ENCODE measurements around the gene PGAP3. TPM values are rescaled to one million over a fixed set of nuclear protein-coding genes. Genes with fewer than 3 reads are reported as not detected.
A peak's percentile ranks its signal among the peaks of the same experiment; 100 is the strongest.

PGAP3 gene
- polyA plus RNA-seq, 3 donors = 8.3 to 19.3 (median 9.2) TPM

DNA sequence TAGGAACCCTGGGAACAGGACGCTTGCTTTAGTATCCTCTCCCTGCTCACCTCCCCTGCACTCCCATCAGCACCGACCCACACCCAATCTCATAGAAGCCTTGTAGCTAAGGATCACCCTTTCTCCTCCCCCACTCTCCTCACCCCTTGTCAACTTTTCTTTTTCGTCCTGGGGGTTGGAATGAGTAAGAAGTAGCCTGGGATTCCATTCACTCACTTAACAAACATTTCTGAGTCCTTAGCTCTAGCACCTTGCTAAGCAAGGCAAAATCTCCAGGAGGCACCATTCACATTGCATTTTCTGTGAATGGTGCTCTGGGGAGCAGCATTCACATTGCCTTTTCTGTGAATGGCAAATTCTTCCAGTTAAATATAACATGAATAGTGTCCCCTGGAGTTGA is 1.1 kb upstream of the PGAP3 start:
- H3K4me3 Mint-ChIP-seq = peak overlapping the region; percentile 94 to 97
- Histone ChIP-seq H3K27me3 (ENCODE audit: control insufficient read depth in 2 of 2, insufficient read depth in 2 of 2, low read length in 2 of 2) (no peaks in the 10 kb centered on the region), H3K9me3 (replicated peaks in 1 of 2; ENCODE audit: control insufficient read depth in 1 of 2, insufficient read depth in 1 of 2, low read length in 2 of 2) (no peaks in the 10 kb centered on the region), H3K27ac (ENCODE audit: low read depth in 1 of 2, low read length in 2 of 2) (no peak overlapping the region), H2AFZ (ENCODE audit: insufficient read depth, low read depth, low read length, poor library complexity, severe bottlenecking) (peak overlapping the region; percentile 93), H3K9ac (ENCODE audit: insufficient read depth, low read length, poor library complexity, severe bottlenecking) (no peak overlapping the region), H3K79me2 (ENCODE audit: insufficient read depth, low read length) (no peaks in the 10 kb centered on the region), H3K36me3 (replicated peaks in 1 of 2; ENCODE audit: control insufficient read depth in 1 of 2, insufficient read depth in 2 of 2, low read length in 2 of 2) (peaks cover 0 to 9% of the 10 kb centered on the region in 2 donors), H3K4me2 (replicated peaks; ENCODE audit: extremely low read depth, low read length, poor library complexity, severe bottlenecking) (peak overlapping the region; percentile 93), H3K4me3 (replicated peaks in 1 of 3; ENCODE audit: low read depth in 2 of 3, low read length in 3 of 3) (peak overlapping the region in 1 of 3 experiments; percentile 82), H3K4me1 (ENCODE audit: control insufficient read depth in 1 of 2, insufficient read depth in 2 of 2, low read length in 2 of 2) (peaks cover 12 to 18% of the 10 kb centered on the region in 2 donors), H4K20me1 (ENCODE audit: insufficient read depth, low read length) (no peaks in the 10 kb centered on the region)
- H3K27ac Mint-ChIP-seq = peak overlapping the region in 1 of 7 donors; percentile 76
- TF ChIP-seq, protein P1, sequence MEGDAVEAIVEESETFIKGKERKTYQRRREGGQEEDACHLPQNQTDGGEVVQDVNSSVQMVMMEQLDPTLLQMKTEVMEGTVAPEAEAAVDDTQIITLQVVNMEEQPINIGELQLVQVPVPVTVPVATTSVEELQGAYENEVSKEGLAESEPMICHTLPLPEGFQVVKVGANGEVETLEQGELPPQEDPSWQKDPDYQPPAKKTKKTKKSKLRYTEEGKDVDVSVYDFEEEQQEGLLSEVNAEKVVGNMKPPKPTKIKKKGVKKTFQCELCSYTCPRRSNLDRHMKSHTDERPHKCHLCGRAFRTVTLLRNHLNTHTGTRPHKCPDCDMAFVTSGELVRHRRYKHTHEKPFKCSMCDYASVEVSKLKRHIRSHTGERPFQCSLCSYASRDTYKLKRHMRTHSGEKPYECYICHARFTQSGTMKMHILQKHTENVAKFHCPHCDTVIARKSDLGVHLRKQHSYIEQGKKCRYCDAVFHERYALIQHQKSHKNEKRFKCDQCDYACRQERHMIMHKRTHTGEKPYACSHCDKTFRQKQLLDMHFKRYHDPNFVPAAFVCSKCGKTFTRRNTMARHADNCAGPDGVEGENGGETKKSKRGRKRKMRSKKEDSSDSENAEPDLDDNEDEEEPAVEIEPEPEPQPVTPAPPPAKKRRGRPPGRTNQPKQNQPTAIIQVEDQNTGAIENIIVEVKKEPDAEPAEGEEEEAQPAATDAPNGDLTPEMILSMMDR (IDR thresholded peaks at IDR 0.05) = no peak
- no CpG with 5 or more reads among the region's 3 CpGs for WGBS (ENCODE audit: insufficient coverage)
- no peak for DNase-seq
- peaks cover 2 to 9% (median 8%) of the 10 kb centered on the region in 3 donors for H3K27me3 Mint-ChIP-seq (ENCODE audit: low read depth in 3 of 3)
- peaks cover 17% of the 10 kb centered on the region for H3K4me1 Mint-ChIP-seq
- H3K9me3 Mint-ChIP-seq = peaks cover 0 to 17% (median 6%) of the 10 kb centered on the region in 7 donors
- intact Hi-C loops (cut with micrococcal nuclease) = loop anchor here in 1 of 2 donors (5.0 kb wide), 2 partner anchors 38 to 52 kb away; partner anchors contain the start of gene STARD3
- H3K36me3 Mint-ChIP-seq = peaks cover 9 to 11% of the 10 kb centered on the region in 2 donors

DNA sequence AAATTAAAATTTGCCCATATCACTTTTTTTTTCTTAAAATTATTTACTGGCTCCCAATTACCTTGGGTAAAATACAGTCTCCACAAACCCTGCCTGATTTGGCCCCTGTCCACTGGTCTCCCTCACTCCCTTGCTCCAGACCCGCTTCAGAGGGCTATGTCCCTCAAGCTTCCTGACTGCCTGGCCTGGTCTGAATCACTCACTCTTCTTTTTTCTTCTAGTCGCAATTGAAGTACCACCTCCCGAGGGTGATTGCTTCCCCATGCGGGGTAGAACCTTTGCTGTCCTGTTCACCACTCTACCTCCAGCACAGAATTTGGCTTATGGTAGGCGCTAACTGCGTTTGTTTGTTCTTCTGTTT is 598 bp upstream of the PGAP3 start:
- Histone ChIP-seq H3K9ac (ENCODE audit: insufficient read depth, low read length, poor library complexity, severe bottlenecking) (peak overlapping the region; percentile 68), H2AFZ (ENCODE audit: insufficient read depth, low read depth, low read length, poor library complexity, severe bottlenecking) (peak overlapping the region; percentile 93), H3K4me1 (ENCODE audit: control insufficient read depth in 1 of 2, insufficient read depth in 2 of 2, low read length in 2 of 2) (peaks cover 12 to 18% of the 10 kb centered on the region in 2 donors), H3K27ac (ENCODE audit: low read depth in 1 of 2, low read length in 2 of 2) (peak overlapping the region; percentile 78 to 79), H3K36me3 (replicated peaks in 1 of 2; ENCODE audit: control insufficient read depth in 1 of 2, insufficient read depth in 2 of 2, low read length in 2 of 2) (peaks cover 2 to 12% of the 10 kb centered on the region in 2 donors), H3K79me2 (ENCODE audit: insufficient read depth, low read length) (no peaks in the 10 kb centered on the region), H3K4me3 (replicated peaks in 1 of 3; ENCODE audit: low read depth in 2 of 3, low read length in 3 of 3) (peak overlapping the region; percentile 60 to 96 (median 82)), H3K9me3 (replicated peaks in 1 of 2; ENCODE audit: control insufficient read depth in 1 of 2, insufficient read depth in 1 of 2, low read length in 2 of 2) (no peaks in the 10 kb centered on the region), H3K4me2 (replicated peaks; ENCODE audit: extremely low read depth, low read length, poor library complexity, severe bottlenecking) (peak overlapping the region; percentile 93), H4K20me1 (ENCODE audit: insufficient read depth, low read length) (no peaks in the 10 kb centered on the region), H3K27me3 (ENCODE audit: control insufficient read depth in 2 of 2, insufficient read depth in 2 of 2, low read length in 2 of 2) (no peaks in the 10 kb centered on the region)
- H3K27ac Mint-ChIP-seq = peak overlapping the region; percentile 88 to 96 (median 94)
- H3K4me3 Mint-ChIP-seq = peak overlapping the region; percentile 94 to 97
- peaks cover 17% of the 10 kb centered on the region for H3K4me1 Mint-ChIP-seq
- H3K36me3 Mint-ChIP-seq = peaks cover 13 to 16% of the 10 kb centered on the region in 2 donors
- TF ChIP-seq, protein P1 (IDR thresholded peaks at IDR 0.05) = no peak
- 16% methylated on average over 4 of the region's 6 CpGs for WGBS (ENCODE audit: insufficient coverage)
- H3K27me3 Mint-ChIP-seq (ENCODE audit: low read depth in 3 of 3) = peaks cover 2 to 9% (median 8%) of the 10 kb centered on the region in 3 donors
- intact Hi-C loops (cut with micrococcal nuclease) = loop anchor here in 1 of 2 donors (5.0 kb wide), 2 partner anchors 39 to 51 kb away; partner anchors contain the start of gene STARD3
- peaks cover 0 to 17% (median 6%) of the 10 kb centered on the region in 7 donors for H3K9me3 Mint-ChIP-seq
- no peak for DNase-seq

All from CD14-positive monocyte (primary cell).